ENCODE results near the gene EPB41L5.

Gene EPB41L5

DNA sequence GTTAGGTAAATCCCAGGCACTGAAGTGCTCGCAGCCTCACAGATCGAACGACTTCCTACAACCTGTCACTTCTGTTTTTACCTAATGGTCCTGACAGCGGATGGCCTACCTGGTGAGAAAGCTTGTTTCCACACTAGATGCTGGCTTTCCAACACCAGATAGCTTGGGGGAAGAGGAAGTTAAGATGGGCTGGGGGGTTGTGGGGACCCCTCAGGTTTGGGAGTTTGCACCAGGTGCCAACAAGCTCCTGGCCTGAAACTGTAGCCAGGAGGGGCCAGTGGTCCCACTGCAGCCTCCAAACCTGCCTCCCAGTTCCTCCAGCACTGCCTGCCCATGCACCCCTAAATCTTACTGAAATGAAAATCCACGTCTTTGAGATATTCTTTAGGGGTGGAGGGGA, 206.4 kb downstream of the EPB41L5 start:
- TF ChIP-seq, protein P1, sequence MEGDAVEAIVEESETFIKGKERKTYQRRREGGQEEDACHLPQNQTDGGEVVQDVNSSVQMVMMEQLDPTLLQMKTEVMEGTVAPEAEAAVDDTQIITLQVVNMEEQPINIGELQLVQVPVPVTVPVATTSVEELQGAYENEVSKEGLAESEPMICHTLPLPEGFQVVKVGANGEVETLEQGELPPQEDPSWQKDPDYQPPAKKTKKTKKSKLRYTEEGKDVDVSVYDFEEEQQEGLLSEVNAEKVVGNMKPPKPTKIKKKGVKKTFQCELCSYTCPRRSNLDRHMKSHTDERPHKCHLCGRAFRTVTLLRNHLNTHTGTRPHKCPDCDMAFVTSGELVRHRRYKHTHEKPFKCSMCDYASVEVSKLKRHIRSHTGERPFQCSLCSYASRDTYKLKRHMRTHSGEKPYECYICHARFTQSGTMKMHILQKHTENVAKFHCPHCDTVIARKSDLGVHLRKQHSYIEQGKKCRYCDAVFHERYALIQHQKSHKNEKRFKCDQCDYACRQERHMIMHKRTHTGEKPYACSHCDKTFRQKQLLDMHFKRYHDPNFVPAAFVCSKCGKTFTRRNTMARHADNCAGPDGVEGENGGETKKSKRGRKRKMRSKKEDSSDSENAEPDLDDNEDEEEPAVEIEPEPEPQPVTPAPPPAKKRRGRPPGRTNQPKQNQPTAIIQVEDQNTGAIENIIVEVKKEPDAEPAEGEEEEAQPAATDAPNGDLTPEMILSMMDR (IDR thresholded peaks at IDR 0.05; ENCODE audit: insufficient read depth, low read length, poor library complexity, severe bottlenecking), result no peak
- Histone ChIP-seq H3K36me3 (ENCODE audit: control insufficient read depth, insufficient read depth, low read length) (peaks cover 7% of the 10 kb centered on the region), H3K27me3 (replicated peaks; ENCODE audit: control insufficient read depth, insufficient read depth, low read length) (no peaks in the 10 kb centered on the region), H3K4me3 (replicated peaks; ENCODE audit: low read depth, low read length) (no peak overlapping the region)
- DNase-seq (ENCODE audit: extremely low read depth, insufficient read length), result no peak

DNA sequence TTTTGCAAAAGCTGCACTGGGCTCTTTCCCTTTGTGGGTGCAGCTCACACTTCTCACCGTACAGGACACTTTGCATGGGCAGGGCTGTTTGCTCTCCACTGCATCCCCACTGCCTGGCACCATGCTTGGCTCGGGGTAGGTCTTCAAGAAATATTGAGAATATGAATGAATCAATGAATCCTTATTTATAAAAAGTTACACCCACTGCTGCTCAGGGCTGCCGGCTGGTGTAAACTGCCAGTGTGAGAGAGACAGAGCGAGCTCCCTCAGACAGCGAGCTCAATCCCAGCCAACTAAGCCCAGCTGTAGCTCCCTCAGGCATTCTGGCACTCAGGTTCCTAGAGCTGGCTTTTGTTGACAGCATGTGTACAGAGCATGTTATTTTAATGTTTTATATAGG, 206.9 kb downstream of the EPB41L5 start:
- TF ChIP-seq, protein P1 (IDR thresholded peaks at IDR 0.05; ENCODE audit: insufficient read depth, low read length, poor library complexity, severe bottlenecking), result no peak
- DNase-seq (ENCODE audit: extremely low read depth, insufficient read length), result no peak
- no peaks in the 10 kb centered on the region for H3K27me3 ChIP-seq (replicated peaks; ENCODE audit: control insufficient read depth, insufficient read depth, low read length)
- H3K36me3 ChIP-seq (ENCODE audit: control insufficient read depth, insufficient read depth, low read length), result peaks cover 7% of the 10 kb centered on the region
- H3K4me3 ChIP-seq (replicated peaks; ENCODE audit: low read depth, low read length), result no peak overlapping the region

DNA sequence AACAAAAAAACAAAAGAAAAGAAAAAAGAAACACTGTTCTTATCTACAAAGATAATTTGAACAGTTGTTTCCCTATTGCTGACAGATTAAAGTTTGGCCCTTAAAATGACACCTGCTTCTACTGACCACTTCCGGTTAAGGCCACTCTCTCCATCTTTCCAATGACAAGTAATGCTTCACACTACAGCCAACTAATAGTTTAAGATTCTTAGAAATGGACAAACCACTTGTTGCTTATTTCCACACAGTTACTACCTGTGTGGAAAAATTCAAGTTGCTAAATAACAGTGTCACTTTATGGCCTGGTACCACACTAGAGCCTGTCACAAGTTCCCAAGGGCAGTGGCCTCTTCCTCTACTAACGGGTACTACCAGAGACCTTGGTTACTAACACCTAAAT, 207.9 kb downstream of the EPB41L5 start:
- DNase-seq (ENCODE audit: extremely low read depth, insufficient read length), result no peak
- H3K27me3 ChIP-seq (replicated peaks; ENCODE audit: control insufficient read depth, insufficient read depth, low read length), result no peaks in the 10 kb centered on the region
- TF ChIP-seq, protein P1 (IDR thresholded peaks at IDR 0.05; ENCODE audit: insufficient read depth, low read length, poor library complexity, severe bottlenecking), result no peak
- peaks cover 8% of the 10 kb centered on the region for H3K36me3 ChIP-seq (ENCODE audit: control insufficient read depth, insufficient read depth, low read length)
- no peak overlapping the region for H3K4me3 ChIP-seq (replicated peaks; ENCODE audit: low read depth, low read length)

DNA sequence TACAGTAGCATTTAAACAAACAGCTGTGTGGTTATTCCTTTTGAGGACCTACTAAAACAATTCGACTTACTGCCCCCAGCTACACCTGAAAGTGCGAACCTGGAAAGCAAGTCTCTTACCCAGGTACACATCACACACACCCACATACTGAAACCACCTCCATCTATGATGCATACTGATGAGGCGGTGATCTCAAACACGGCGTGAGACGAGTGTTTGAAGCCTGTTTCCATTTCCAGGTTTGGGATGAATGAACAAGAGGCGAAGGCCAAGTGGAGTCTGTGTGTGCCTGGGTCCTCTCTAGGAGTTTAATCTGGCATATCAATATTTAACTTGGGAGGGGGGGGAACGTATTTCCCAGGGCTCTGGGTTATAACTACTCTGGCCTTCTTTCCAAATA, 208.7 kb downstream of the EPB41L5 start:
- Histone ChIP-seq H3K27me3 (replicated peaks; ENCODE audit: control insufficient read depth, insufficient read depth, low read length) (no peaks in the 10 kb centered on the region), H3K36me3 (ENCODE audit: control insufficient read depth, insufficient read depth, low read length) (peaks cover 9% of the 10 kb centered on the region), H3K4me3 (replicated peaks; ENCODE audit: low read depth, low read length) (no peak overlapping the region; the same call in 1 of the 2 replicates)
- TF ChIP-seq, protein P1 (IDR thresholded peaks at IDR 0.05; ENCODE audit: insufficient read depth, low read length, poor library complexity, severe bottlenecking), result no peak
- DNase-seq (ENCODE audit: extremely low read depth, insufficient read length), result no peak

DNA sequence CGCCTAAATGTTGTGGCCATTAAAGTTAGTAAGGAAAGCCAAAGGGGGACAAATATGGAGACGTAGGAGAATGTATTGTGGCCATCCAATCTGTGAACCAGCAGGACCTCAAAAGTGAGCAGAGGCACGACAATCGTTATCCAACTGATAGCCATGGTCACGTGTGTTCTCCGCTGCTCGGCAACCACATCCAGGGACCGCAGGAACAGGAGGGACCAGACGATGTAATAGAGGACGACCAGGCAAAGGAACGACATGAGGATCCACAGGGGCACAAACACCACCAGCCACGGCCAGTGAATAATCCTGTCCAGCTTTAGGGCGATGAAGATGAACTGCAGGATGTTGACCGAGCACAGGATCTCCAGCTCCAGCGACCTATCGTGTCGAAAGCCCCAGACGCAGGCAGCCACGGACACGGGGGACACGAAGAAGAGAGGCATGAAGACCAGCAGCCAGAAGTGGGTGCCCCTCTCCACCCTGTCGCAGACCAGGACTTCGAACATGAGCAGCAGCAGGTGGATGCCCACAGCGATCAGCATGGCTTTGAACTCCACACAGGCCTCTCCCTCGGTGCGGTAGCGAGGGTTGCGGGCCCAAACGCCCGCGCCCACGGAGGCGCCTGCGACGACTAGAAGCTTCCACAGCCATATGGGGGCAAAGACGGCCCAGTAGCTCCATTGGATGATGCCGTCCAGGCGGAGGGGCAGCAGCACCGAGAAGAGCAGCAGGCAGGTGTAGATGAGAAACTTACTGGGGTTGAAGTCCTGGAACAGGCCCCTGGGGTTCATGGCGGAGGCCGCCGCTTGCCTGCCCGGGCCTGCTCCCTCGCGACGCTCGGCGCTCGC, 209.5 kb downstream of the EPB41L5 start:
- DNase-seq (ENCODE audit: extremely low read depth, insufficient read length), result no peak

More for the DNA sequence above, 209.5 kb downstream of the EPB41L5 start:
- H3K4me3 ChIP-seq (replicated peaks; ENCODE audit: low read depth, low read length), result peak overlapping the region; percentile 69
- peaks cover 9% of the 10 kb centered on the region for H3K36me3 ChIP-seq (ENCODE audit: control insufficient read depth, insufficient read depth, low read length)
- no peaks in the 10 kb centered on the region for H3K27me3 ChIP-seq (replicated peaks; ENCODE audit: control insufficient read depth, insufficient read depth, low read length)
- TF ChIP-seq, protein P1 (IDR thresholded peaks at IDR 0.05; ENCODE audit: insufficient read depth, low read length, poor library complexity, severe bottlenecking), result no peak
